Lower leg skin (tissue), 4 donors: ENCODE data around the gene PCBP2. TPM values are rescaled to one million over a fixed set of nuclear protein-coding genes. Genes with fewer than 3 reads are reported as not detected.
A peak's percentile ranks its signal among the peaks of the same experiment; 100 is the strongest.

Experiments
- DNase-seq, 2 donors: peaks; one replicate each; pipeline ENCODE4 v3.0.0-alpha.2; 2019; ENCODE audit warnings: low spot score in 2 of 2
- H3K4me3 ChIP-seq: fragments of 200-600 bp; sonication (generic); 2 replicates; pipeline ENCODE4 v1.5.1; 2017; ENCODE audit warnings: mild to moderate bottlenecking, low read depth; ENCODE audit not compliant: poor library complexity, severe bottlenecking
- POLR2A ChIP-seq, 2 donors: fragments of 450-650 bp; IDR thresholded peaks; one replicate each; pipeline ENCODE4 v1.6.1; 2016 to 2017; ENCODE audit warnings: antibody characterized with exemption in 2 of 2, mild to moderate bottlenecking in 1 of 2, moderate library complexity in 1 of 2
- WGBS, 2 donors: methylation state at CpG; one replicate each; pipeline ENCODE4 v1.1.5; 2018; 5-methylcytosine and 5-hydroxymethylcytosine counted together
- intact Hi-C: fragments of 100-400 bp; cut with DNase I; formaldehyde crosslinking; loops from one replicate; pipeline ENCODE4 v1.15.0; 2023; ENCODE audit warnings: low total_unique reads
- total RNA-seq, 4 donors: library from RNA; depleted of rRNA; stranded (reverse); fragments of >200 nt; gene quantifications; one replicate each; pipeline ENCODE4 v1.1.0, GENCODE V29; 2016
- TF ChIP-seq, protein P1 (sequence below), 3 donors: fragments of 450-650 bp; IDR thresholded peaks; one replicate each; pipeline ENCODE4 v1.5.1; 2016; ENCODE audit warnings: antibody characterized with exemption in 3 of 3, mild to moderate bottlenecking in 3 of 3, moderate library complexity in 2 of 3

The PCBP2 gene
- total RNA-seq, 4 donors from 2014 or later, result 343 to 507 (median 389) TPM

GRCh38 chr12:53495903-53496751 lies 44.2 kb downstream of the PCBP2 start:
- no peak overlapping the region for H3K4me3 ChIP-seq
- WGBS, 2 donors, result 38 to 45% methylated on average over 5 of the region's 5 CpGs
- intact Hi-C loops, result no loop called here
- peak in 1 of 2 donors; percentile 67 for DNase-seq
- TF ChIP-seq, protein P1, sequence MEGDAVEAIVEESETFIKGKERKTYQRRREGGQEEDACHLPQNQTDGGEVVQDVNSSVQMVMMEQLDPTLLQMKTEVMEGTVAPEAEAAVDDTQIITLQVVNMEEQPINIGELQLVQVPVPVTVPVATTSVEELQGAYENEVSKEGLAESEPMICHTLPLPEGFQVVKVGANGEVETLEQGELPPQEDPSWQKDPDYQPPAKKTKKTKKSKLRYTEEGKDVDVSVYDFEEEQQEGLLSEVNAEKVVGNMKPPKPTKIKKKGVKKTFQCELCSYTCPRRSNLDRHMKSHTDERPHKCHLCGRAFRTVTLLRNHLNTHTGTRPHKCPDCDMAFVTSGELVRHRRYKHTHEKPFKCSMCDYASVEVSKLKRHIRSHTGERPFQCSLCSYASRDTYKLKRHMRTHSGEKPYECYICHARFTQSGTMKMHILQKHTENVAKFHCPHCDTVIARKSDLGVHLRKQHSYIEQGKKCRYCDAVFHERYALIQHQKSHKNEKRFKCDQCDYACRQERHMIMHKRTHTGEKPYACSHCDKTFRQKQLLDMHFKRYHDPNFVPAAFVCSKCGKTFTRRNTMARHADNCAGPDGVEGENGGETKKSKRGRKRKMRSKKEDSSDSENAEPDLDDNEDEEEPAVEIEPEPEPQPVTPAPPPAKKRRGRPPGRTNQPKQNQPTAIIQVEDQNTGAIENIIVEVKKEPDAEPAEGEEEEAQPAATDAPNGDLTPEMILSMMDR (IDR thresholded peaks at IDR 0.05), result no peak
- no peak for TF ChIP-seq POLR2A (IDR thresholded peaks at IDR 0.05)

GRCh38 chr12:53496752-53497032 lies 44.8 kb downstream of the PCBP2 start:
- intact Hi-C loops, result no loop called here
- DNase-seq, result no peak
- TF ChIP-seq POLR2A (IDR thresholded peaks at IDR 0.05), result no peak
- TF ChIP-seq, protein P1 (IDR thresholded peaks at IDR 0.05), result no peak
- H3K4me3 ChIP-seq, result no peak overlapping the region
- WGBS, 2 donors, result 80 to 83% methylated on average over 1 of the region's 1 CpG

GRCh38 chr12:53497461-53497860 lies 45.6 kb downstream of the PCBP2 start:
- 92 to 94% methylated on average over 3 of the region's 3 CpGs for WGBS, 2 donors
- intact Hi-C loops, result no loop called here
- peak in 1 of 2 donors; percentile 70 for DNase-seq
- H3K4me3 ChIP-seq, result no peak overlapping the region
- TF ChIP-seq, protein P1 (IDR thresholded peaks at IDR 0.05), result no peak
- no peak for TF ChIP-seq POLR2A (IDR thresholded peaks at IDR 0.05)

GRCh38 chr12:53498235-53498630 lies 46.3 kb downstream of the PCBP2 start:
- H3K4me3 ChIP-seq, result no peak overlapping the region
- DNase-seq, result no peak
- intact Hi-C loops, result no loop called here
- TF ChIP-seq, protein P1 (IDR thresholded peaks at IDR 0.05), result no peak
- TF ChIP-seq POLR2A (IDR thresholded peaks at IDR 0.05), result no peak
- 80 to 93% methylated on average over 2 of the region's 2 CpGs for WGBS, 2 donors

DNA sequence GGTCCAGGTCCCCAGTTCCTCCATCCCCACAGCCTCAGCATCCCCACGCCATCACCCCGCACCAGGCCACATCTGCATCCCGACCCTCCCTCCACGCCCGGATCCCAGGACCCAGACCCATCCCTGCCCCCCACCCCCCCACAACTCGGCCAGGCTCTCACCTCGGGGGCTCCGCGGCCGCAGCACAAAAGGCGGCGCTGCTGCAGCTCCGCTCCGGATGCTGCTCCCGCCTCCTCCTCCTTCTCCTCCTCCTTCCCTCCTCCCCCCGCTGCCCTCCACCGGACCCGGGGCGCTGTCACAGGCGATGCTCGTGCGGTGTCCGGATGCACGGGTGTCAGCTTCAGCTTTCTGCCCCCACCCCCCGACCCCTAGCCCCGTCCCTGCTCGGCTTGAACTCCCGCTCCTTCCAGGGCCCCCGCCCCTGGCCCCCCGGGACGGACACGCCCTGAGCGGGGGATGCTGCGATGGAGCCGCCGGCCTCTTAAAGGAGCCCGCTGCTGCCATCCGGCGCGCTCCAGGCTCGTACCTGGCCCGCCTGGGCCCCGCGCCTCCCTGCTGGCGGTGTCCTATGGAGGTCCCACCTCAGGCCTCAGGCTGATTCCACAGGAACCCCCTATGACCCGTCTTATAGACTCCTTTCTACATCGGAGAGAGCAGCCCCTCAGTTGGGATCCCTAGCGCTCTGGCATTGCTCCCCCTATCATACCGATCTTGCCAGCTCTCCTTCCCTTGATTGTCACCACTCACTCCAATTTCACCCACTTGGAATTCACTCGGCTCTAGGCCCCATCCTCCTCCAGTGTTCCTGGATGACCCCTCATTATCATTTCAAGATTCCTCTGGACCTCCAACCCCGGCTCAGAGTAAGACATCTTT lies 47.6 kb downstream of the PCBP2 start, which contains the start of gene MAP3K12:
TSS of gene MAP3K12 (minus strand) at position 193 of the 876 bp plus-strand sequence. CDS start 12,067 bp downstream, outside the sequence.
- intact Hi-C loops, result no loop called here
- TF ChIP-seq, protein P1 (IDR thresholded peaks at IDR 0.05), result no peak
- no peak for TF ChIP-seq POLR2A (IDR thresholded peaks at IDR 0.05)
- peak; percentile 63 to 93 for DNase-seq
- H3K4me3 ChIP-seq, result peak within 1 kb of the TSS; percentile 38
- 1% methylated on average over 39 to 43 of the region's 51 CpGs for WGBS, 2 donors
